Panc1 (cell line): ENCODE results near the gene GRID2. TPM values are rescaled to one million over a fixed set of nuclear protein-coding genes. Genes with fewer than 3 reads are reported as not detected.
"Not testable (repeated sequence)": the region's sequence is repeated elsewhere in the genome, so short reads cannot be mapped to it uniquely, and the experiment has no call there.

ENCODE experiments used
- ATAC-seq: fragments of 200-7000 bp; cut with Tn5 transposase; 2 replicates; pipeline ENCODE4 v1.9.1; 2020; ENCODE audit warnings: mild to moderate bottlenecking, moderate library complexity
- BruUV-seq: library from RNA; stranded (reverse); fragments of 400-500 nt; replicated peaks from 2 replicates; lab custom pipeline; 2021; lab: Mats Ljungman, UMichigan
- CTCF ChIA-PET: fragments of 300-600 bp; sonication (Branson Sonifier 250); formaldehyde crosslinking; loops from one replicate; lab custom pipeline; 2022; ENCODE audit warnings: antibody characterized with exemption; lab: Charles Lee
- POLR2A ChIA-PET: fragments of 300-600 bp; sonication (Branson Sonifier 250); formaldehyde crosslinking; loops from one replicate; lab custom pipeline; 2022; ENCODE audit warnings: antibody characterized with exemption; lab: Charles Lee
- DNase-seq: peaks from one replicate; pipeline ENCODE4 v3.0.0-alpha.2; 2010; ENCODE audit warnings: low read depth, low spot score
- H3K27ac ChIP-seq: 2 replicates; pipeline ENCODE4 v1.5.1; 2011; ENCODE audit warnings: mild to moderate bottlenecking, low read length, inconsistent platforms
- H3K27me3 ChIP-seq: fragments of 200-500 bp; sonication (Bioruptor generic); 2 replicates; pipeline ENCODE4 v1.6.0; 2014; ENCODE audit warnings: low read length, inconsistent platforms; ENCODE audit not compliant: control insufficient read depth, insufficient read depth
- H3K36me3 ChIP-seq: fragments of 200-500 bp; sonication (Bioruptor generic); 2 replicates; pipeline ENCODE4 v1.5.1; 2014; ENCODE audit warnings: inconsistent platforms, mild to moderate bottlenecking, low read length, moderate library complexity; ENCODE audit not compliant: control insufficient read depth, insufficient read depth
- H3K4me1 ChIP-seq: 2 replicates; pipeline ENCODE4 v1.5.1; 2011; ENCODE audit warnings: inconsistent platforms, mild to moderate bottlenecking, low read length, moderate library complexity; ENCODE audit not compliant: control insufficient read depth, insufficient read depth
- H3K4me3 ChIP-seq, 2 experiments: 2 replicates each; pipeline ENCODE4 v1.5.1; 2011 to 2012; ENCODE audit warnings: low read depth in 2 of 2, low read length in 2 of 2, mild to moderate bottlenecking in 2 of 2, inconsistent platforms in 1 of 2, moderate library complexity in 1 of 2
- H3K9me3 ChIP-seq: fragments of 200-500 bp; sonication (Bioruptor generic); 2 replicates; pipeline ENCODE4 v1.5.1; 2014; ENCODE audit warnings: low read depth, mild to moderate bottlenecking, inconsistent platforms, low read length, moderate library complexity; ENCODE audit not compliant: control insufficient read depth, insufficient read depth
- POLR2AphosphoS5 ChIP-seq: IDR thresholded peaks from 2 replicates; pipeline ENCODE4 v1.6.1; 2012; ENCODE audit warnings: mild to moderate bottlenecking, low read depth, low read length, moderate library complexity
- SIN3A ChIP-seq: IDR thresholded peaks from 2 replicates; pipeline ENCODE4 v1.6.1; 2012; ENCODE audit warnings: low read depth, mild to moderate bottlenecking, low read length, moderate library complexity, borderline replicate concordance; ENCODE audit not compliant: insufficient read depth
- TCF7L2 ChIP-seq: IDR thresholded peaks from 2 replicates; pipeline ENCODE4 v1.6.1; 2011; ENCODE audit warnings: mild to moderate bottlenecking, low read depth, low read length, inconsistent platforms
- in situ Hi-C: cut with HindIII; loops from 2 replicates; pipeline ENCODE4 v1.10.0; 2016; ENCODE audit warnings: low sequenced_read_pairs, low pct_unique_long_range_greater_than_20kb
- intact Hi-C: fragments of 100-400 bp; cut with micrococcal nuclease; formaldehyde crosslinking; loops from one replicate; pipeline ENCODE4 v1.10.0; 2022; ENCODE audit not compliant: unreplicated experiment
- total RNA-seq: library from RNA; stranded (reverse); gene quantifications from one replicate; pipeline ENCODE4 v1.2.1, GENCODE V29; 2021; ENCODE audit not compliant: unreplicated experiment
- TF ChIP-seq, protein P1 (sequence below): fragments of 450-650 bp; IDR thresholded peaks from 2 replicates; pipeline ENCODE4 v1.5.1; 2017; ENCODE audit warnings: mild to moderate bottlenecking
- TF ChIP-seq, protein P2 (sequence below), 2 experiments: IDR thresholded peaks; 2 replicates each; pipeline ENCODE4 v1.6.1; 2011 to 2012; ENCODE audit warnings: low read depth in 2 of 2, control low read depth in 1 of 2, low read length in 1 of 2, mild to moderate bottlenecking in 1 of 2, moderate library complexity in 1 of 2; ENCODE audit not compliant: insufficient read depth in 1 of 2

The GRID2 gene
- total RNA-seq, 1 experiment from 2014 or later: 0.08 TPM

DNA sequence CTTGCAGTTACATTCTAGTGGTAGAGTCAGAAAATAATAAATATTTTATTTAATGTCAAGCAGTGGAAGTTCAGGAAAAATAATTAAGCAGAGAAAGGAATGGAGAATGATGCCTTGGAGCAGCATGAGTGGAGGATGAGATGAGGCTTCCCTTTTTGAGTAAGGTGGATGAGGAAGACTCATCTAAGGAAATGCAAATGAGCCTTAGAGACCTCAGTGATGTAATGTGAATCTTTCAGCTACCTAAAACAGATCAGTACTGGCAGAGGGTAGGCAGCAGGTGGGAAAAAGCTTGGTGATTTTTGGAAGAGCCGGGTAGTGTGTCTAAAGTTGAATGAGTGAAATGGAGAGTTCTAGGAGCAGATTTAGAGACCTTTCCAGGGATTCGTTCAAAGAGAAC lies 118.2 kb downstream of the GRID2 start:
- ChIA-PET POLR2A (no interaction called here), CTCF (no interaction called here)
- no peaks in the 10 kb centered on the region for H3K36me3 ChIP-seq
- in situ Hi-C loops: no loop called here
- H3K27ac ChIP-seq: no peak overlapping the region
- H3K9me3 ChIP-seq: no peaks in the 10 kb centered on the region
- H3K4me3 ChIP-seq: no peak overlapping the region
- no peak for DNase-seq
- H3K27me3 ChIP-seq: no peaks in the 10 kb centered on the region
- H3K4me1 ChIP-seq: no peaks in the 10 kb centered on the region
- no TSS peak for BruUV-seq
- intact Hi-C loops: no loop called here
- TF ChIP-seq TCF7L2 (no peak), POLR2AphosphoS5 (no peak), SIN3A (no peak)
- TF ChIP-seq, protein P1, sequence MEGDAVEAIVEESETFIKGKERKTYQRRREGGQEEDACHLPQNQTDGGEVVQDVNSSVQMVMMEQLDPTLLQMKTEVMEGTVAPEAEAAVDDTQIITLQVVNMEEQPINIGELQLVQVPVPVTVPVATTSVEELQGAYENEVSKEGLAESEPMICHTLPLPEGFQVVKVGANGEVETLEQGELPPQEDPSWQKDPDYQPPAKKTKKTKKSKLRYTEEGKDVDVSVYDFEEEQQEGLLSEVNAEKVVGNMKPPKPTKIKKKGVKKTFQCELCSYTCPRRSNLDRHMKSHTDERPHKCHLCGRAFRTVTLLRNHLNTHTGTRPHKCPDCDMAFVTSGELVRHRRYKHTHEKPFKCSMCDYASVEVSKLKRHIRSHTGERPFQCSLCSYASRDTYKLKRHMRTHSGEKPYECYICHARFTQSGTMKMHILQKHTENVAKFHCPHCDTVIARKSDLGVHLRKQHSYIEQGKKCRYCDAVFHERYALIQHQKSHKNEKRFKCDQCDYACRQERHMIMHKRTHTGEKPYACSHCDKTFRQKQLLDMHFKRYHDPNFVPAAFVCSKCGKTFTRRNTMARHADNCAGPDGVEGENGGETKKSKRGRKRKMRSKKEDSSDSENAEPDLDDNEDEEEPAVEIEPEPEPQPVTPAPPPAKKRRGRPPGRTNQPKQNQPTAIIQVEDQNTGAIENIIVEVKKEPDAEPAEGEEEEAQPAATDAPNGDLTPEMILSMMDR: no peak
- TF ChIP-seq, protein P2, sequence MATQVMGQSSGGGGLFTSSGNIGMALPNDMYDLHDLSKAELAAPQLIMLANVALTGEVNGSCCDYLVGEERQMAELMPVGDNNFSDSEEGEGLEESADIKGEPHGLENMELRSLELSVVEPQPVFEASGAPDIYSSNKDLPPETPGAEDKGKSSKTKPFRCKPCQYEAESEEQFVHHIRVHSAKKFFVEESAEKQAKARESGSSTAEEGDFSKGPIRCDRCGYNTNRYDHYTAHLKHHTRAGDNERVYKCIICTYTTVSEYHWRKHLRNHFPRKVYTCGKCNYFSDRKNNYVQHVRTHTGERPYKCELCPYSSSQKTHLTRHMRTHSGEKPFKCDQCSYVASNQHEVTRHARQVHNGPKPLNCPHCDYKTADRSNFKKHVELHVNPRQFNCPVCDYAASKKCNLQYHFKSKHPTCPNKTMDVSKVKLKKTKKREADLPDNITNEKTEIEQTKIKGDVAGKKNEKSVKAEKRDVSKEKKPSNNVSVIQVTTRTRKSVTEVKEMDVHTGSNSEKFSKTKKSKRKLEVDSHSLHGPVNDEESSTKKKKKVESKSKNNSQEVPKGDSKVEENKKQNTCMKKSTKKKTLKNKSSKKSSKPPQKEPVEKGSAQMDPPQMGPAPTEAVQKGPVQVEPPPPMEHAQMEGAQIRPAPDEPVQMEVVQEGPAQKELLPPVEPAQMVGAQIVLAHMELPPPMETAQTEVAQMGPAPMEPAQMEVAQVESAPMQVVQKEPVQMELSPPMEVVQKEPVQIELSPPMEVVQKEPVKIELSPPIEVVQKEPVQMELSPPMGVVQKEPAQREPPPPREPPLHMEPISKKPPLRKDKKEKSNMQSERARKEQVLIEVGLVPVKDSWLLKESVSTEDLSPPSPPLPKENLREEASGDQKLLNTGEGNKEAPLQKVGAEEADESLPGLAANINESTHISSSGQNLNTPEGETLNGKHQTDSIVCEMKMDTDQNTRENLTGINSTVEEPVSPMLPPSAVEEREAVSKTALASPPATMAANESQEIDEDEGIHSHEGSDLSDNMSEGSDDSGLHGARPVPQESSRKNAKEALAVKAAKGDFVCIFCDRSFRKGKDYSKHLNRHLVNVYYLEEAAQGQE (IDR thresholded peaks at IDR 0.05; ENCODE audit: insufficient read depth in 1 of 2, low read depth in 2 of 2, low read length in 1 of 2): no peak
- no peak for ATAC-seq

DNA sequence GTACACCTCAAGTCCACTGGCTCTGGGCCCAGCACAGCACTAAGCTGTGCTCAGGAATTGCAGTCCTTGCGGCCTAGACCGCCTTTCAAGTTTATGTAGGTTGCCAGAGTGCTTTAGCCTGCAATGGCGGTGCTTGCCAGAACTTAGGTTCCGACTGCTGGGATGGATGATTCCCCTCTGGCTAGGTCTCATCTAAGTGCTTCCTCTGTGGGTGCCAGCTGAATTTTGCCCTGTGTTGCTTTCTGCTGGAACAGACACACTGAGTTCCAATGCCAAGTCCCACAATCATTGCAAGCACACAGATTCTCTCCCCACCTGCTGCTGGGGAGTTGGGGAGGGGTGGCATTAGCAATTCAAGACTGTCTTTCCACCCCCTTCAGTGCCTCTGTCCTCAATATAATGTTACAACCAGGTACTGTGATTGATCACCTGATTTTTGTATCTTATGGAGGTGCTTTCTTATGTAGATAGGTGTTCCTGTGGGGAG lies 129.5 kb downstream of the GRID2 start:
- Histone ChIP-seq H3K4me1 (no peaks in the 10 kb centered on the region), H3K9me3 (no peaks in the 10 kb centered on the region), H3K4me3 (no peak overlapping the region), H3K27me3 (no peaks in the 10 kb centered on the region), H3K36me3 (no peaks in the 10 kb centered on the region), H3K27ac (no peak overlapping the region)
- CTCF ChIA-PET: no interaction called here
- DNase-seq: no peak
- no TSS peak for BruUV-seq
- no peak for ATAC-seq
- POLR2A ChIA-PET: no interaction called here
- in situ Hi-C loops (no loop called here), intact Hi-C loops (no loop called here)
- TF ChIP-seq POLR2AphosphoS5: no peak
- TF ChIP-seq TCF7L2: no peak
- TF ChIP-seq, protein P2 (IDR thresholded peaks at IDR 0.05; ENCODE audit: insufficient read depth in 1 of 2, low read depth in 2 of 2, low read length in 1 of 2): no peak
- TF ChIP-seq SIN3A: no peak
- TF ChIP-seq, protein P1: no peak

DNA sequence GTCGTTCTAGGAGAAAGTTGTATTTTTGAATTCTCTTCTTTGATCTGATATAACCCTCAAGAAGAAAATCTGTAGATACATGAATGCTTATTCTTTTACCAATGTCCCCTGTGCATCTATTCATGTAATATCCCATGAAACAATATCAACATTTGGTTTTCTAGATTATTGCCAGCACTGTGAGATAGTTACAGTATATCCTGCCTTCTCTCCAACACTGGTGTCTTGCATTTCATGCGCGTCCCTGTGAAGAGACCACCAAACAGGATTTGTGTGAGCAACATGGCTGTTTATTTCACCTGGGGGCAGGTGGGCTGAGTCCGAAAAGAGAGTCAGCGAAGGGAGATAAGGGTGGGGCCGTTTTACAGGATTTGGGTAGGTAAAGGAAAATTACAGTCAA lies 135.0 kb downstream of the GRID2 start:
- in situ Hi-C loops: not testable (repeated sequence)

DNA sequence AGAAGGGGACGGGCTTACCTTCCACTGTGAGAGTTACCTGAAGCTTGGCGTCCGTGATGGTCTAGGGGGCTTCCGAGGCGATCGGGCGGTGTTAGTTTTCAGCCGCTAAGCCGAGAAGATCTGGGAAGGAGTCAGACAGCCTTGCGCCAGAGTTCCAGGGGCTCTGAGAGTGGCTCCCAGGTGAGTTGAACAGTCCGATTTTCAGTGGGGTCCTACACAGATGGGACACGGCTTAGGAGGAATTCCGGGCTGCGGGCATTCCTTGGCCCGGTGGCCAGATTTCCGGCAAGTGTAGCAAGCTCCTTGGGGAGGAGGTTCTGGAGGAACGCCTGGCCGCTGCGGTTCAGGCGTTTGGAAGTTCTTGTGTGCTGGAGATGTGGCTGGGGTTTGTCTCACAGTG lies 138.4 kb downstream of the GRID2 start:
- in situ Hi-C loops, intact Hi-C loops, H3K4me3 ChIP-seq, H3K36me3 ChIP-seq, CTCF ChIA-PET, POLR2A ChIA-PET, BruUV-seq, H3K27me3 ChIP-seq, H3K4me1 ChIP-seq, ATAC-seq, H3K27ac ChIP-seq, DNase-seq, H3K9me3 ChIP-seq: not testable (repeated sequence)

More for the DNA sequence above, 135.0 kb downstream of the GRID2 start:
- CTCF ChIA-PET, H3K36me3 ChIP-seq, H3K4me3 ChIP-seq, H3K27me3 ChIP-seq, H3K27ac ChIP-seq, DNase-seq, ATAC-seq, H3K9me3 ChIP-seq, POLR2A ChIA-PET, BruUV-seq, H3K4me1 ChIP-seq, intact Hi-C loops: not testable (repeated sequence)
